Loucy (cell line): ENCODE results near the gene DDA1.

ENCODE experiments used
- H2AFZ ChIP-seq: fragments of 200-600 bp; sonication (generic); 2 replicates; pipeline ENCODE4 v1.6.0; 2016; ENCODE audit warnings: antibody characterized with exemption, mild to moderate bottlenecking, low read length, moderate library complexity
- H3F3A ChIP-seq: fragments of 200-600 bp; 2 replicates; pipeline ENCODE4 v1.6.0; 2016; ENCODE audit warnings: antibody characterized with exemption, low read depth, mild to moderate bottlenecking
- H3K27me3 ChIP-seq: fragments of 200-600 bp; sonication (generic); 2 replicates; pipeline ENCODE4 v1.6.1; 2014; ENCODE audit warnings: low read length, mild to moderate bottlenecking; ENCODE audit not compliant: insufficient read depth, poor library complexity, severe bottlenecking
- H3K36me3 ChIP-seq: fragments of 200-600 bp; sonication (generic); 2 replicates; pipeline ENCODE4 v1.6.1; 2016; ENCODE audit warnings: low read length; ENCODE audit not compliant: insufficient read depth
- H3K4me1 ChIP-seq: fragments of 200-600 bp; sonication (generic); 2 replicates; pipeline ENCODE4 v1.5.1; 2014; ENCODE audit warnings: low read length, mild to moderate bottlenecking; ENCODE audit not compliant: insufficient read depth, poor library complexity, severe bottlenecking
- H3K4me2 ChIP-seq: fragments of 200-600 bp; sonication (generic); 2 replicates; pipeline ENCODE4 v1.6.0; 2014; ENCODE audit warnings: antibody characterized with exemption, low read length, low read depth, mild to moderate bottlenecking; ENCODE audit not compliant: poor library complexity, severe bottlenecking
- H3K4me3 ChIP-seq: fragments of 200-600 bp; sonication (generic); 2 replicates; pipeline ENCODE4 v1.5.1; 2014; ENCODE audit warnings: low read length, mild to moderate bottlenecking, mixed read lengths; ENCODE audit not compliant: poor library complexity, severe bottlenecking
- H3K79me2 ChIP-seq: fragments of 200-600 bp; sonication (generic); 2 replicates; pipeline ENCODE4 v1.6.1; 2014; ENCODE audit warnings: low read length; ENCODE audit not compliant: insufficient read depth
- H3K9ac ChIP-seq: fragments of 200-600 bp; sonication (generic); 2 replicates; pipeline ENCODE4 v1.6.0; 2014; ENCODE audit warnings: mild to moderate bottlenecking, low read depth, low read length, moderate library complexity; ENCODE audit not compliant: poor library complexity, severe bottlenecking
- H3K9me2 ChIP-seq: fragments of 200-600 bp; sonication (generic); replicated peaks from 2 replicates; pipeline ENCODE4 v1.6.1; 2016; ENCODE audit warnings: low read depth, low read length, mixed read lengths
- H3K9me3 ChIP-seq: fragments of 200-600 bp; sonication (generic); 2 replicates; pipeline ENCODE4 v1.6.1; 2014; ENCODE audit warnings: mild to moderate bottlenecking, antibody characterized with exemption, low read length, low read depth; ENCODE audit not compliant: insufficient read depth
- H4K20me1 ChIP-seq: fragments of 200-600 bp; sonication (generic); 2 replicates; pipeline ENCODE4 v1.6.0; 2014; ENCODE audit warnings: antibody characterized with exemption, low read length, mild to moderate bottlenecking; ENCODE audit not compliant: insufficient read depth, poor library complexity, severe bottlenecking
- CTCF ChIP-seq: fragments of 200-600 bp; sonication (generic); conservative IDR thresholded peaks from 2 replicates; pipeline ENCODE4 v1.5.1; 2014; ENCODE audit warnings: mild to moderate bottlenecking, antibody characterized with exemption, low read length
- EZH2phosphoT487 ChIP-seq: fragments of 200-600 bp; IDR thresholded peaks from 2 replicates; pipeline ENCODE4 v1.6.1; 2018; ENCODE audit warnings: antibody characterized with exemption, mild to moderate bottlenecking, moderate library complexity, borderline replicate concordance

Gene DDA1

DNA sequence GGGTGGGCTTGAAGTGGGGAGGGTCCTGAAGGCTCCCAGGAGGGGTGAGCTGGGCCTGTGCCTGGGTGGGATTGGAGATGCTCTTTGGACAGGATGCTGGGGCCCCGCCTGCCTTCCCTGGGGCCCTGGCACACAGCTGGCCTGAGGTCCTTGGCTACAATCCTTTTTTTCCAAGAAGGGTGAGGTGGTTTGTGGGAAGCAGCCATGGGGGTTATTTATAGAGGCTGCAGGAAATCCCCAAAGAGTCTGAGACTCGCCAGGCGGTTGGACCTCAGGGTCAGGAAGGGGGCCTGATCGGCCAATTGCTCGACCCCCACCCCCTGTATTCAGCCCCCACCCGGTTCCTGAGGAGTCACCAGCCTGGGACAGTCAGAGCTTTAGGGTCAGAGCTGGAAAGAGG is 38.0 kb downstream of the DDA1 start:
- TF ChIP-seq CTCF: no peak
- no peak for TF ChIP-seq EZH2phosphoT487
- Histone ChIP-seq H3K36me3 (no peaks in the 10 kb centered on the region), H4K20me1 (no peaks in the 10 kb centered on the region), H3K79me2 (no peaks in the 10 kb centered on the region), H3K4me1 (peaks cover 3% of the 10 kb centered on the region), H3K9me2 (no peaks in the 10 kb centered on the region), H3K9ac (no peak overlapping the region), H3K4me2 (no peak overlapping the region), H3F3A (no peaks in the 10 kb centered on the region), H3K4me3 (no peak overlapping the region), H3K27me3 (no peaks in the 10 kb centered on the region), H2AFZ (no peak overlapping the region), H3K9me3 (no peaks in the 10 kb centered on the region)

GRCh38 chr19:17347877-17348276 is 38.5 kb downstream of the DDA1 start:
- no peak overlapping the region for H2AFZ ChIP-seq
- H3K4me1 ChIP-seq: peaks cover 3% of the 10 kb centered on the region
- no peaks in the 10 kb centered on the region for H3F3A ChIP-seq
- H3K9ac ChIP-seq: no peak overlapping the region
- no peak overlapping the region for H3K4me2 ChIP-seq
- no peaks in the 10 kb centered on the region for H3K9me2 ChIP-seq
- TF ChIP-seq CTCF (no peak), EZH2phosphoT487 (no peak)
- no peaks in the 10 kb centered on the region for H3K27me3 ChIP-seq
- no peaks in the 10 kb centered on the region for H3K79me2 ChIP-seq
- no peak overlapping the region for H3K4me3 ChIP-seq
- H3K36me3 ChIP-seq: no peaks in the 10 kb centered on the region
- no peaks in the 10 kb centered on the region for H3K9me3 ChIP-seq
- no peaks in the 10 kb centered on the region for H4K20me1 ChIP-seq

- Histone ChIP-seq H3K4me1 (peaks cover 3% of the 10 kb centered on the region), H2AFZ (no peak overlapping the region), H4K20me1 (no peaks in the 10 kb centered on the region), H3K36me3 (no peaks in the 10 kb centered on the region), H3K4me3 (no peak overlapping the region), H3K9ac (no peak overlapping the region), H3K27me3 (no peaks in the 10 kb centered on the region), H3K4me2 (no peak overlapping the region), H3K79me2 (no peaks in the 10 kb centered on the region), H3K9me3 (no peaks in the 10 kb centered on the region), H3F3A (no peaks in the 10 kb centered on the region), H3K9me2 (no peaks in the 10 kb centered on the region)
- no peak for TF ChIP-seq EZH2phosphoT487
- no peak for TF ChIP-seq CTCF
These were observed 39.3 kb downstream of the DDA1 start for GRCh38 chr19:17348700-17349099.
